ENCODE data around the gene ELMO1. TPM values are rescaled to one million over a fixed set of nuclear protein-coding genes. Genes with fewer than 3 reads are reported as not detected.

The ELMO1 gene
- total RNA-seq, 1 experiment from 2014 or later = 10.1 TPM

DNA sequence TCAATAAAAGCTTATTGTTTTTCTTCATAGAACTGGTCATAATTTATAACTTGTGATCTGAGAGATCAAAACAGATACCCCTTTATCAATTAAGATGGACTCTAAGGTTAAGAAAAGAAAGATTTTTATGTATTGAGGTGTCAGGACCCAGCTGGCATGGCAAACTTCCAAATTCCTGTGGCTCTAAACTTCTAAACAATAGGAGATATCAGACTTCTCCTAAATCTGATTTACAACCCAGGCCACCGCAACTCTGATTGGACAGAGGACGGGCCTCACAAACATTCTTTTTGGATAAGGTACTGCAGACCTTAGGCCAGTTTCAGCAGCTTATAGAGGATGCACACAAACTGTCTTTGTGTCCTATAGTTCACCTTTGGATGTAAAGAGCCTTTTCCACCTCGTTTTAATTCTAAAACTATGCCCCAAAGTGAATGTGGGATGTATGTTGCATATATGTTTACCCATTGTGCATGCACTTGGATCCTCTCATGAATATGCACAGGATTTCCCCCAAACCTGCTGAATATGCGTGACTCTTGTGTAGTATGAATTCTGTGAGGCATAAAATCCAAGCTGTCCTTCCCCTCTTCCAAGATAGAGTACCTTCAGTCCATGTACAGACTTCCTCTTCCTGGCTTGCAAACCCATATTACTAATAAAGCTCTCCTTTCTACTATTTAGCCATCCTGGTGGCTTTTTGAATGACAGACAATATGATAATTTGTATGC, 69.0 kb downstream of the ELMO1 start:
- no peak for DNase-seq (ENCODE audit: extremely low read depth, low read depth)

- no peak for DNase-seq (ENCODE audit: extremely low read depth, low read depth)
Measured at GRCh38 chr7:37377231-37377630, 71.4 kb downstream of the ELMO1 start.

GRCh38 chr7:37376386-37376785, 72.3 kb downstream of the ELMO1 start:
- DNase-seq (ENCODE audit: extremely low read depth, low read depth) = no peak

- DNase-seq (ENCODE audit: extremely low read depth, low read depth) = no peak
Measured at GRCh38 chr7:37372750-37373149, 75.9 kb downstream of the ELMO1 start.

GRCh38 chr7:37371755-37372154, 76.9 kb downstream of the ELMO1 start:
- DNase-seq (ENCODE audit: extremely low read depth, low read depth) = no peak

GRCh38 chr7:37369906-37370305, 78.8 kb downstream of the ELMO1 start:
- DNase-seq (ENCODE audit: extremely low read depth, low read depth) = no peak

- no peak for DNase-seq (ENCODE audit: extremely low read depth, low read depth)
Measured at GRCh38 chr7:37368540-37368939, 80.1 kb downstream of the ELMO1 start.

- no peak for DNase-seq (ENCODE audit: extremely low read depth, low read depth)
Measured at GRCh38 chr7:37367010-37367409, 81.7 kb downstream of the ELMO1 start.

- no peak for DNase-seq (ENCODE audit: extremely low read depth, low read depth)
Measured at GRCh38 chr7:37366445-37366844, 82.2 kb downstream of the ELMO1 start.

DNA sequence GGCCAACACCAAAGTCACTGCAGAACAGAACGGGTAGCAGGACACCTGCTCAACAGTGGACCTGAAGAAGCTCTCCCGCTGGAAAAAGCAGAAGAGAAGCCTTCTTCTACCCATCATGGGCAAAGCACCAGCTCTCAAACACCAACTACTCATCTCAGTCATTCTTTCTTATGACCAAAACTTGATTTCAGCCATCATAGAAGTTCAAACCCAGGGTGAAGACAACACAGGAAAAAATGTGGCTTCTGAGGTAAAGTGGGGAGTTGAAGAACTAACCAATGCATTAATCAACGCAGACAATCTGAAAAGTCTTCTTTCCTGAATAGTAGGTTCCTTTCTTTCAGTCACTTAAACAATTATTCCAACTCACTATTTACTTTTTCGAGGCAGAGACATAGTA, 83.3 kb downstream of the ELMO1 start:
- DNase-seq (ENCODE audit: extremely low read depth, low read depth) = no peak

GRCh38 chr7:37364856-37365255, 83.8 kb downstream of the ELMO1 start:
- no peak for DNase-seq (ENCODE audit: extremely low read depth, low read depth)

DNA sequence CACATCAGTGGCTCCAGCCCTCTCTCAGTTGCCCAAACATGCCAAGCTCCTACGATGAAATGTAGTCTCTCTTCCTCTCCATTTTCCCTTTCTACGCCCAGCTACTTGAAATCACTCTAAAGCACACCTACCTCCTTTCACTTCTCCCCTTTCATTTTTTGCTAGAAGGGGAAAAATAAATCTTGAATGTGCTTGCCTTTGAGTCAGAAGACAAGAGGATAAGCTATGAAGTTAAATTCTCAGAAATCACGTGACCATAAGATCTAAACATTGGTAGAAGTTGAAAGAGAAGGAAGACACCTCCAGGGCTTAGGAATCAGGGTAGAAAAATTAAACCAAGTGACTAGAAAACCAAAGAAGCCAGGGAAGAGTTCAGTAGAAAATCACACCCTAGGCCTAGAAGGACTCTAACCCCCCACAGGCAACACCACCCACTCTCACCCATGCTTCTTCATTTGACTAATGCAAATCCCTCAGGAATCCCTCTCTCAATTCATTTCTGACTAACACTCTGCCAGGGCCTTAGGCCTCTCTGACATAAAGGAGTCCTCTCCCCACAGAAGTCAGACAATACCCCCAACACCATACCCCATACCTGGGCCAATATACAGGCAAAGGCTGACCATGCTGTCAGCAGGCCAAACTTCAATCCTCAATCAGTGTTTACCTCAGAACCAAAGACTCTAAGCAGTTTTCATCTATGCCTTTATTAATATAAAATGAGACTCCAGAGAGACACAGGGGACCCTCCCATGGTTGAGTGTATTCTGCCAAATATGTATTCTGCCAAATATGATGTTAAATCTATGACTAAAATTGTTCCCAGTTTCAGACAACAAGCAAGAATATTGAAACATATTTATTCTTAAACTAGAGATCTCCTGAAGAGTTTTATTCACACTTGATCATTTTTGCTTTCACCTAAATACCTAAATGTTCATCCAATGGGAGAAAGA, 84.8 kb downstream of the ELMO1 start:
- no peak for DNase-seq (ENCODE audit: extremely low read depth, low read depth)

GRCh38 chr7:37362802-37363201, 85.9 kb downstream of the ELMO1 start:
- no peak for DNase-seq (ENCODE audit: extremely low read depth, low read depth)

DNA sequence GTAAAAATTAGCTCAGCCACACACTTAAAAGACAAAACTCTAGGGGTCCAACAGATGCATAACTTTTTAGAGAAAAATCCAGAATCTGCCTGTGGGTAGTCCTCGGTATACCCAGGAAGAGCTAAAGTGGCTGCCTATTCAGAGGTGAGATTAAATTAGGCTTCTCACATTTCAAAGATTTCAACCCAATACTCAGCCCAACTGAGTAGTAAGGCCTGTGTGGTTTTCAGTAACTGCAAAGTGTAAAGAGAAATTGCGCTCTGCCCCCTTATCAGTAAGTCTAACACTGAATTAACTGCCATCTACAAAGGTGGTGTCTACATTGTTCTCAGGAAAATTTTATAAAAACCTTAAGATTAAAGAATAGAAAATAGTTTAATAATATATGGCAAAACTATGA, 88.2 kb downstream of the ELMO1 start:
- DNase-seq (ENCODE audit: extremely low read depth, low read depth) = no peak

DNA sequence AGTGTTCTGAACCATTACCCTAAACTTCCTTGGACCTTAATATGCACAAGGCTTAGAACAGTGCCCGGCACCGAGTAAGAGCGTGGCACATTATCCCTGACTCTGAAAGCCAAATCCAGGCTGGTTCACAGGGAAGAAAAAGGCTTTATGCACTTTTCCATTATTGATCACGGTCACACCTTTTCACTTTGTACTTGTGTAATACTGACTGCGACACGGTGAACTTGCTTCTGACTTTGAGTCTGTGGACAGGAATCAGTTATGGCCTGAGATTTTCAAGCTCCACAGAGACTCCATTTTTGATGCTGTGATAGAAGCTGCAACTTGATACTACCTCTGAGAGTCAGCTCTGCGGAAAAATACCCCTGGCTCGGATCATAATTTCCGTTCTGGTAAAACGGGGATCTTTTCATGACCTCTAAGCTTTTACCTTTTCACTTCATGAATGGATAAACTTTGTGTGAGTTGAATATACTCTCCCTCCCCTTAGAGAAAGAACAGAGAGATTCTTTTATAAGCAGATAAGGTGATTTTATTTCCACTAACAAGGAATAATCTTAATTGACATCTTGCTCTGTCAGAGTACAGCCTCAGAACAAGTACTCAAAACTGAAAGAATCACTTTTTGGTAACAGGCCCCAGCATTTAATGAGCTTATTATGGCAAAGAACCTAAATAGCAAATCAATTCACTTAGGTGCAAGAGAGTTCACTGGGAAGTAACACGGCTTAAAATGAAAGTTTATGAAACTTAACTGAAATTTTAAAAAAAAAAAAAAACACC, 88.8 kb downstream of the ELMO1 start:
- no peak for DNase-seq (ENCODE audit: extremely low read depth, low read depth)

DNA sequence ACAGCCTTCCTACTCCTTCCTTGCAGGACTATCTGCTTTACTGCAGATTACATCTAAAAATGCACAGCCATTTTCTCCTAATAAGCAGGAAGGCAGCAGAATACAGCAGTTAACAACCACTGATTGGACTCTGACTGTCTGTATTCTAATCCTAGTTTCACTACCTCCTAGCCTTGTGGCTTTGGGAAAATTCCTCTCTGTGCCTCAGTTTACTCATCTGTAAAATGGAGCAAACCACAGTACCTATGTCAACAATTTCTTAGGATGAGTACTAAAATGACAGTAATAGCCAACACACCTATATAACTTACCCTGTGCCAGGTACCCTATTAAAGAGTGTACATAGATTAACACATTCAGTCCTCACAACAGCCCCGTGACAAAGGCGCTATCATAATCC, 89.5 kb downstream of the ELMO1 start:
- DNase-seq (ENCODE audit: extremely low read depth, low read depth) = no peak

DNA sequence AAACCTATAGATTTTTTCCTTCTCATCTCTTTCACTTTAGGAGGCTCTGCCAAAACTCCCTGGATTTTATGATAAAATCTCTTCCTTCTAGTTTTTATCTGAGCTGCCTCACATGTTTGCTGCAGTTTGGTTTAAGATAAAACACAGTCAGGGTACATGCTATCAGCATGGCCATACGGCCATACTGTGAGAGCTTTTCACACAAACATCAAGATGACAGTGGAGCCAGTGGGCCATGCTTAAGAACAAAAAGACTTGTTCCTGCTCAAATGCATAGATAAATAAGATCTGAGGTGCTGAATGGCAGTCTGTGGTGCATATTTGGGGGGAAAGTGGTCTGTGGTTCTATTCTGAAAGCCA, 91.0 kb downstream of the ELMO1 start:
- DNase-seq (ENCODE audit: extremely low read depth, low read depth) = no peak

DNA sequence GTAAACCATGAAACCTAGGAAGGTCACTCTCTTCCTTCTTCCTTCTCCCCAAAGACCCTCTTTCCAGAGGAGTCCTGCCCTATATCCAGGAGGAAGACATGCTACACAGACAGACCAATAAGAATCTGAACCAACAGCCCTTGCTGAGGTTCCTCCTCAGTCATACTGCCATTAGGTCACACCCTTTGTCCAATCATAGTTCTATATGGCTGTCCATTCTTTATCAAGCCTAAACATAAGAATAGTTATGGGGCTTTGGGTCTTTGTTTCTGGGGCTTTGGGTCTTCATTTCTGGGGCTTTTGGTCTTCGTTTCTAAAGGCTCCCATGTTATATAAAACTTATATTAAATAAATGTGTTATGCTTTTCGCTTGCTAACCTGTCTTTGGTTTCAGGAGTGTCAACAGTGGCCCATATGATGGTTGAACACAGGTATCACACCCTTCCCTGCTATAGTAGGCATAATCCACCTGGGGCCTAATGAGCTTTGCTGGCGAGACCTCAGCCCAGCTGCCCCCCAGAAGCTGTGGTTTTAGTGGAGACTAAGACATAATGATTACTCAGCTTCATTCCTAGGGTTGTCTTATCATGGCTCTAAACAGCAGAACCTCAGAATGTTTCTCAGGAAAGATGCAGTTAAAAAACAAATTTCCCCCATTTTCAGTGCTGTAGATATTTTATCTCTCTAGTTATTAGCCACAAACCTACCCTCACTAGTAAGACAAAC, 91.6 kb downstream of the ELMO1 start:
- DNase-seq (ENCODE audit: extremely low read depth, low read depth) = no peak

DNA sequence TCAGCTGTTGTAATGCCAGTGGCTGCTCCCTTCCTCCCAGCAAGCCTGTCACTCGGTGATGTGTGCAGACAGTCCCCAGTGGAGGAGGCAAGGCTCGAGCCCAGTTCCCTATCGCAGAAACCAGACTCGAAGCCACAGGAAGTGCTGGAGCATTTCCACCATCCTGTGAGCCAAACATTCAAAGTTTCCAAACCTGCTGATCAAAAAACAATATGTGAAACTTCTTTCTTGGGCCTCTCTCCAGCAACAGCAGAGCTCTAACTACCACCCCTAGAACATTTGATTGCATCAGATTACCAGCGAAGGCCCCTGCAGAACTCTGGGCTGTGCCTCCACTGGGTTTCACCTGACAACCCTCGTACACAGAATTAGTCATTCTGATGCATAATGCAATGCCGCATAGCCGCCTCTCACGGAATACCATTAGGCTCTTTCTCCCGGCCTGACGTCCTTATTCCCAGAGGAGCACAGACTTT, 94.0 kb downstream of the ELMO1 start:
- DNase-seq (ENCODE audit: extremely low read depth, low read depth) = no peak

DNA sequence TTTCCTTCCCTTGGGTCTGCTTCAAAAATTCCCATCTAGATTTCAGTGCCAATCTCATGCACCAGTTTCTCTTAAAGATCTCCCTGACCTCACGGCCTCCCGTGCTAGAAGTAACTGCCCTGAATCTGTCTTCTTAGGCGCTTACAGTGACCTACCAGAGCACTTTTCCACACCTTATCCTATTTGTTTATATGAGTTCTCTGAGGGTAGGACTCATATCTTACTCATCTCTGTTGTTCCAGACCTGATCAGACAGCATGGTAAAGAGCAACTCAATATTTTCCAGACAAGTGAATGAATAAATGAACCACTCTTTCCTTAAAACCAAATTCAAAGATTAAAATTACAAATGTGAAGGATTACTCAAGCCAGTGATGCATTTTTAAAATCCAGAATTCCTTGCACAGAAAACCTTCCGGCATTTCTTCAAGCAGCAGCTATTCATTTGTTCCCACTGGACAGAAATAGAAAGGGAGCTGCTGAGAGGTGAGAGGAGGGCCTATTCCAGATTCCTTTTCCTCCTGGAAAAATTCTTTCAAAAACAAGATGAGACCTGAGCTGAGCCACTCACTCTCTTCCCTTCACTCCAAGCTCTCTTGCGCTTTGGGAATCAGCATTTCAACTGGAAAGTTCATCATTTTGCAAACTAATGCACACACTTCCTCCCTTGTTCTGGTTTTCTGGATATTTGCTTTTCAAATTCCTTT, 94.6 kb downstream of the ELMO1 start:
- no peak for DNase-seq (ENCODE audit: extremely low read depth, low read depth)

Data from NCI-H460 (cell line).